Measurements from ENCODE around the gene TWIST2.

- TF ChIP-seq CTCF (IDR thresholded peaks at IDR 0.05) = no peak
- TF ChIP-seq POLR2A (IDR thresholded peaks at IDR 0.05) = no peak
Measured at GRCh38 chr2:238939521-238940403, 91.9 kb downstream of the TWIST2 start.
